Measurements from ENCODE around the gene ASF1B. TPM values are rescaled to one million over a fixed set of nuclear protein-coding genes. Genes with fewer than 3 reads are reported as not detected.

Gene ASF1B
- total and polyA plus RNA-seq, 2 donors (not counting 1 experiment from before 2014, with no cell fraction given): 2.6 to 6.5 TPM

DNA sequence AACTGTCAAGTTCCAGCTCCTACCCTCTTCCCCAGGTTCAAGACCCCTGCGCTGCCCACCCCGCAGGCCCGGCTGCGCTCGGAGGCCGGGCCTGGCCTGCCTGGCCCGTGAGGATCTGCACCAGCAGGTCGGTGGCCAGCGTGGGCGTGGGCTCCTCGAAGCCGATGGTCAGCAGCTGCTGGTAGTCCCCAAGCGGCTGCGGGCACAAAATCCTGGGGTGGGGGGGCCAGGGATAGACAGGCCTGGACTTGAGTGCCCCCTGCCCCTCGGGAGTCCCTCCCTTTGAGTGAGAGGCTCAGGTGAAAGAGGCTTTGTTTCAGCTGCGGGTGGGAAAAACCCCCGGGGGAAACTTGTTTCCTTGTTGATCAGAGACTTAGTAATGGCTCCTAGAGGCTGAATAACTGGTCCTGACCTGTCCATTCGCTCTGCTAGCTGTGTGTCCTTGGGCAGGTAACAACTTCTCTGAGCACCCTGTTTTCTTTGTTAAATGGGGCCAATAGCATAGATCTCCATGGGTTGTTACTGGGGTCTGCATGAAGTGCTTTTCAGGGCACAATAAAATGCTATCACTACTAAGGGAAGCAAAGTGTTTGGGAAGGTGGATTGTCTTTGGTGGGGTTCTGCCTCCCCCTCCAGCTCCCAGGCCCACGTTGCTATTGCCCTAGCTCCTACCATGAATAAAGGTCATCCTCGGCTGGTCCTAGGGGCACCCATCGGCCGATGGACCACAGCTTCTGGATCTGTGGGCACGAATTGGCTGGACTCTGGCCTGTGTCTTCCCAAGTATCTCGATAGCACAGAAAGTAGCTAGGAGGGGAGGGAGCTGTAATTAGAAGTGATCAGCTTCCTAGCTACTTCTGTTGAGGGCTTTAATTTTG is 54.4 kb downstream of the ASF1B start:
- H3K4me1 ChIP-seq (ENCODE audit: control insufficient read depth, extremely low read depth, insufficient read depth, low read length): no peaks in the 10 kb centered on the region
- H3K4me2 ChIP-seq (ENCODE audit: extremely low read depth, insufficient read depth, low read length): peak overlapping the region; percentile 96
- H3K9ac ChIP-seq (ENCODE audit: insufficient read depth, low read length): peak overlapping the region; percentile 84
- H2AFZ ChIP-seq (ENCODE audit: low read length): peak overlapping the region; percentile 85
- H3K27ac ChIP-seq (ENCODE audit: insufficient read depth, low read length): peak overlapping the region; percentile 77
- TF ChIP-seq CTCF (conservative IDR thresholded peaks at IDR 0.05 in 1 of 2, IDR thresholded peaks at IDR 0.05 in 1 of 2; ENCODE audit: low read depth in 1 of 2, low read length in 2 of 2) (no peak), EZH2 (IDR thresholded peaks at IDR 0.05; ENCODE audit: low read length, missing control alignments) (no peak)
- H3K4me3 ChIP-seq (replicated peaks in 1 of 4; ENCODE audit: control extremely low read depth in 1 of 4, insufficient read depth in 1 of 4, low read depth in 3 of 4, low read length in 4 of 4): peak overlapping the region; percentile 65 to 86 (median 76)
- H3K9me3 ChIP-seq (ENCODE audit: control insufficient read depth, insufficient read depth, low read depth, low read length): no peaks in the 10 kb centered on the region
- no peaks in the 10 kb centered on the region for H3K36me3 ChIP-seq (ENCODE audit: control insufficient read depth, insufficient read depth, low read length)
- DNase-seq (ENCODE audit: low read depth in 2 of 2): peak in 1 of 2 donors; percentile 48
- H3K27me3 ChIP-seq (ENCODE audit: control insufficient read depth, insufficient read depth, low read length): no peaks in the 10 kb centered on the region
- H3K79me2 ChIP-seq (ENCODE audit: control insufficient read depth, insufficient read depth, low read length): no peaks in the 10 kb centered on the region
- H4K20me1 ChIP-seq (ENCODE audit: control insufficient read depth, extremely low read depth, insufficient read depth, low read length): no peaks in the 10 kb centered on the region

DNA sequence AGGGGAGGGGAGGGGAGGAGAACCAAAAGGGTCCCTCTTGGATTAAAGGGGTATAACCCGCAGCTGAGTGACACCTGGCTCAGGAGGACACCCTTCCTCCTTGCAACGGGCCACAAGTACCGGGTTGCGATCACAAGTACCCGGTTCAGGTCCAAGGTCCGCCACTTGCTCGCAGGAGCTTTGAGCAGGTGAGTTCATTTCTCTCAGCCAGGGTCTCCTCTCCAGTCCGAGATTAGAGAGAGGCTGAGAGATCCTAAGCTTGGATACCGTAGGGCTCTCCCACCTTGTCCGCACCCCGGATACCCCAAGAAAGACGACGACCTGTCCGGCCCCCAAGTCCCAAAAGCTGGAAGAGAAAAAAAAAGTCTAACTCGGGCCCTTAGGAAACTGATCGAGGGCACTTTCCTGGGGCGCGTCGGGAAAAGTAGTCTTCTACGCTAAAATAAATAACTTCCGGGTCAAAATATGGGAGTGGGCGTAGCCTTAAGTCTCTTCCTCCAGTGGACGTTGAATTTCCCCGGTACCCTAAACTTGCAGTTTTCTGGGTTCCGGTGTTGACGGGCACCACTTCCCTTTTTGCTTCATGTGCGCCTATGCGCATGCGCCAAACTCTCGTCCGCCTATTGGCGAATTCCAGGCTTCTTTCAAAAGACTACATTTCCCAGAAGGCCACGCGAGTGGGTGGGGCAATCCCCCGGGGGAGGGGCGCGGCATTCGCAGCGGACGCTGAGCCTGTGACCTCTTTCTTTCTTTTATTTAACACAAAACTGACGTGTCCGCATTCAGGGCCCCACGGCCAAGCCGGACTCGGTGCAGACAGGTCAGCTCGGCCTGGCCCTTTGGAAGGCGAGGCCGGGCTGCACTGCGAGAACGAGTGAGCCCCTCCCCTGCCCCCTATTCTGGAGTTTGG is 55.2 kb downstream of the ASF1B start:
- no peaks in the 10 kb centered on the region for H3K79me2 ChIP-seq (ENCODE audit: control insufficient read depth, insufficient read depth, low read length)
- H3K27ac ChIP-seq (ENCODE audit: insufficient read depth, low read length): peak overlapping the region; percentile 77
- H3K4me1 ChIP-seq (ENCODE audit: control insufficient read depth, extremely low read depth, insufficient read depth, low read length): no peaks in the 10 kb centered on the region
- no peaks in the 10 kb centered on the region for H4K20me1 ChIP-seq (ENCODE audit: control insufficient read depth, extremely low read depth, insufficient read depth, low read length)
- no peaks in the 10 kb centered on the region for H3K9me3 ChIP-seq (ENCODE audit: control insufficient read depth, insufficient read depth, low read depth, low read length)
- peak overlapping the region; percentile 76 to 86 (median 82) for H3K4me3 ChIP-seq (replicated peaks in 1 of 4; ENCODE audit: control extremely low read depth in 1 of 4, insufficient read depth in 1 of 4, low read depth in 3 of 4, low read length in 4 of 4)
- TF ChIP-seq EZH2 (IDR thresholded peaks at IDR 0.05; ENCODE audit: low read length, missing control alignments) (no peak), CTCF (conservative IDR thresholded peaks at IDR 0.05 in 1 of 2, IDR thresholded peaks at IDR 0.05 in 1 of 2; ENCODE audit: low read depth in 1 of 2, low read length in 2 of 2) (no peak)
- peak overlapping the region; percentile 96 for H3K4me2 ChIP-seq (ENCODE audit: extremely low read depth, insufficient read depth, low read length)
- peak overlapping the region; percentile 90 for H2AFZ ChIP-seq (ENCODE audit: low read length)
- H3K27me3 ChIP-seq (ENCODE audit: control insufficient read depth, insufficient read depth, low read length): no peaks in the 10 kb centered on the region
- H3K36me3 ChIP-seq (ENCODE audit: control insufficient read depth, insufficient read depth, low read length): no peaks in the 10 kb centered on the region
- peak; percentile 98 to 100 for DNase-seq (ENCODE audit: low read depth in 2 of 2)
- H3K9ac ChIP-seq (ENCODE audit: insufficient read depth, low read length): peak overlapping the region; percentile 84

- Histone ChIP-seq H3K27me3 (ENCODE audit: control insufficient read depth, insufficient read depth, low read length) (no peaks in the 10 kb centered on the region), H3K4me1 (ENCODE audit: control insufficient read depth, extremely low read depth, insufficient read depth, low read length) (peaks cover 3% of the 10 kb centered on the region), H3K9ac (ENCODE audit: insufficient read depth, low read length) (no peak overlapping the region), H3K4me3 (replicated peaks in 1 of 4; ENCODE audit: control extremely low read depth in 1 of 4, insufficient read depth in 1 of 4, low read depth in 3 of 4, low read length in 4 of 4) (no peak overlapping the region), H3K4me2 (ENCODE audit: extremely low read depth, insufficient read depth, low read length) (no peak overlapping the region), H3K79me2 (ENCODE audit: control insufficient read depth, insufficient read depth, low read length) (no peaks in the 10 kb centered on the region), H3K36me3 (ENCODE audit: control insufficient read depth, insufficient read depth, low read length) (no peaks in the 10 kb centered on the region), H3K27ac (ENCODE audit: insufficient read depth, low read length) (no peak overlapping the region), H3K9me3 (ENCODE audit: control insufficient read depth, insufficient read depth, low read depth, low read length) (no peaks in the 10 kb centered on the region), H2AFZ (ENCODE audit: low read length) (no peak overlapping the region), H4K20me1 (ENCODE audit: control insufficient read depth, extremely low read depth, insufficient read depth, low read length) (no peaks in the 10 kb centered on the region)
- TF ChIP-seq EZH2 (IDR thresholded peaks at IDR 0.05; ENCODE audit: low read length, missing control alignments): no peak
- no peak for TF ChIP-seq CTCF (conservative IDR thresholded peaks at IDR 0.05 in 1 of 2, IDR thresholded peaks at IDR 0.05 in 1 of 2; ENCODE audit: low read depth in 1 of 2, low read length in 2 of 2)
- no peak for DNase-seq (ENCODE audit: low read depth in 2 of 2)
Observed at GRCh38 chr19:14078411-14078810, 58.0 kb downstream of the ASF1B start.

Data from fibroblast of lung (primary cell).